HG03439 (cell line): ENCODE measurements around the gene ATP6AP2.

Experiments
- ATAC-seq: cut with Tn5 transposase; IDR thresholded peaks from one replicate; pipeline ENCODE4 v1.9.1; 2021; ENCODE audit warnings: mild to moderate bottlenecking, moderate library complexity; ENCODE audit not compliant: unreplicated experiment

Gene ATP6AP2

DNA sequence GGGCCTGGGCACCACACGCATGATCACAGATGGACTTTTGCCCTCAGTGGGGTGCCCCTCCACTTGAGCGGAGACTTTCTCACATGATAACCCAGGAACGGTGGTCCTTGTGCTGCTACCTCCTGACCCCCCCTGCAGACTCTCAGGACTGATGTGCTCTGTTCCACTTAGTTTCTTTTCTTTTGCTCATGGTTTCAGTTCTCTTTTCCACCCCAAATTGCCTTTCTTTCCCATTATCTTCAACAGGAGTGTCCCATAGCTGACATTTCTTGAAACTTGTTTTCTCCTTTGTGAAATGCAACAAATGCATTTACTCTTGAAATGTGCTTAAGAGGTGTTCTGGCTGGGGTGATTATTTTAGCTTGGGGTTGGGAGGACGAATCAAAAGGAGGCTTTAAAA lies 51.4 kb downstream of the ATP6AP2 start:
- ATAC-seq: no peak

DNA sequence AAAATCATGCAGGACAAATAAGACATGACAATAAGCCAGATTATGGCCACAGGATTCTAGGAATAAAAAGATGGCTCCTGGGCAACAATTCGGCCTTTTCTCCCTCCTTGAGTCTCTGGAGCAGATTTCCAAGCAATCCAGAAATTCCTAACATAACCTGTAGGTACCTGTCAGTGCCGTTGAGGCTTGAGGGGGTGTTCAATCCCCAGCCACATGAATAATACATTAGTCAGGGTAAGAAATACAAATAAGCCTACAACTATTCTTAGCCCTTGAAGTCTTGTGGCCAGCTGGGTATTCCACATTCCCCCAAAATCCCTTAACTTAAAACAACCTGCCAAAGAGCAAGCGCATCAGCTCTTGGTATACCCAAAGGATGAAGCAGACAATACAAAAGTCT lies 56.9 kb downstream of the ATP6AP2 start:
- ATAC-seq: no peak

DNA sequence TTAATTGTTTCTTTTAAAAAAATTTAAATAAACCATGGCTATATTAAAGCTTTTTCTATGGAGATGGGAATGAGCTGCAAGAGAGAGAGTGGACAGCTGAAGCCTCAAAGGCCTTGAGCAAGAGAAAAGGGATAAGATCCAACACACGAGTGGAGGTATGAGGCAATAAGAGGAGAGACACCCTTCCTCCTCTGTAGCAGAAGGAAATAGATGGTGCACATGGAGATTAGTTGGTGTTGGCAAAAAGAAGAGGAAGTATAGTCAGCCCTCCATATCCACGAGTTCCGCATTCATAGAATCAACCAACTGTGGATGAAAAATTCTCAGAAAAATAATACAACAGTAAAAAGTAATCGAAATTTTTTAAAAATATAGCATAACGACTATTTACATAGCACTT lies 63.4 kb downstream of the ATP6AP2 start:
- ATAC-seq: no peak

DNA sequence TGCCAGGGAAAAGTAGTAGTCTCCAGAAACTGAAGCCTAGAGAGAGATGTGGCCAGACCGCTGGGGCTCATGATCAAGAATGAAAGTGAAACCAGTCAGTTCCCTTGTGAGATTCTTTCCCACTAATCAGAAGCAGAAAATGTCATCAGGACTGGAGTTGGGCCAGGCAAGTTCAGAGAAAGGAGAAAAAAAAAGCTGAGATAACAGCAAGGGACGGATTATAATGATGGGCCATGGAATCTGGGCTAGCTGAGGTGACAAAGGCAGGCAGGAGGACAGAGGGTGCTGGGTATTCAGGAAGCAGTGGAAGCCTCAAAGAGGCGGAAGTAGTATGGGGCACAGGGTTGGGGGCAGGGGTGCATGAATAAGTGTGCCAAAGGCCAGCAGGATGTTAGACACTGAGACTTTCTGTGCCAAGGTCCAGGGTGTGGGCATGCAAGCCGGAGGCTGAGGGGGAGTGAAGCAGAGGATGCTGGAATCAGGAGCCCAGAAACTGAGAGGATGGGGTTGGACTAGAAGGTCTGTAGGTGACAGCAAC lies 64.1 kb downstream of the ATP6AP2 start:
- ATAC-seq: no peak

DNA sequence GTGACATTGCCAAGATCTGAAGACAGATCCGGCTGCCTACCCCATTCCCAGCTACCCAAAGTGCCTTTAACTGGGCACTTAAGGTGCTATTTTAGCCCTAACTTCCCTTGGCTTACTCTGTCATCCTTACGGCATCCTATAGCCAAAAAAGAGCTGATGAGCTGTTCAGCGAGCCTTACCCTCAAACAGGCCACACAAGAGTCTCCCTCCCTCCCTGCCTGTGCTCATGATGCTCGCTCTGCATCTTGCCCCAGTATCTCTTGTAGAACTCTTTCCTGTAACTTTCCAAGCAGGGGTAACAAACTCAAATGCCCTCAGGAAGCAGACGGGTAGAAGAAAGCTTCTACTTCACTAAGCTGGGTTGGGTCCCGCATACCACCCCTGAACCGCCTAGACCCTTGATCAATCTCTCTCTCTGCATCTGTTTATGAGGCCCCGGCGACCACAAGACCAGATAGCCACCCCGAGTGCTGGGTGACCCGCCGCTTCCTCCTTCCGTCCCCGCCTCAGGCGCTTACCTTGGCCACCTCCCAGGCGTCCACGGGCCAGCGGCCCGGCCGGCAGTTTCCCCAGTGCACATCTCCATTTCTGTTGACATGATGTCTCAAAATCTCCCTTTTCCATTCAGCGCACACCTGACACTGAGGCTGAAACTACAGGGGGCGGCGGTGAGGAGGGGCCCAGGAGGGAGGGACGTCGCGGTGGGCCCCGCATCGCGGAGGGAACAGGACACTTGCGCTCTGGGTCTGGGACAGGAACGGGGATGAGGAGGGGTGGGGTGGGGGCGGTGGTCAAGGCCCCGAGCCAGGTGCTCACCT lies 65.9 kb downstream of the ATP6AP2 start:
- ATAC-seq: peak; percentile 31

DNA sequence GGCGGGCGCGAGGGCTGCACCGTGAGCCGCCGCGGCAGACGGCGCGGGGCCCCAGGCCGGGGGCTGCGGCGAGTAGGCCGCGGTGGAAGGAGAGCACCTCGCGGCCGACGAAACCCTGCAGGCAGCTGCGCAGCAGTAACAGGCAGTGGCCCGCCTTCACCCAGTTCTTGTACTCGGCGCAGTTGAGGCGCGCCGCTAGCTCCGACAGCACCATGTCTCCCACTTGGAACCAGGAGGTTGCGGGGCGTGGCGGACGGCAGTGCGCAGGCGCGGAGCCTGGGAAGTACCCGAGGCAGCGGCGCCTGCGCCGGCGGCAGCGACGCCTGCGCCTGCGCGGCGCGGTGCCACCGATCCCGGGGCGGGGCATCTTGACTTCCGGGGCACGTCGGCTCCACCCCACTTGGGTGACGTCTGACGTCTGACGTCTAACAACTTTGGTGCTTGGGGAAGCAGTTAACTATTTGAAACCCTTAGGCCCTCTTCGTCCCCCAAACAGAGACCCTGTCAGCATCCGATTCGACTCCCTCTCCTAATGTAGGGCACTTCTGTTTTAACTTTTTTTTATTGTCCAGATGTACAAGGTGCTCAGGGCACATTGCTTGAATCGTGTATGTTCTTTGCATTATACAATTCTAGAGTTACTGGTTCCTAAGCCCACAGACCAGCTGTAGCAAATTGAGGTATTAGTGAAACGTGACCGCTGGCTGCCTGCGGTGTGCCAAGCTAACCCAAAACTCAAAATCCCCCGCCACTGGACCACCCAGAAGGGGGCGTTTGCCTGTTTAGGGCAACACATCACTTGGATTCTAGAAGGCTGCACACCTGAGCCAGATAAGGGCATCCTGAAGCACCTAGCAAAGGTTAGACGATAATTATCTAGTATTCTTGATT lies 66.8 kb downstream of the ATP6AP2 start, which contains the start of gene CXorf38:
TSS of gene CXorf38 (minus strand) at position 255 of the 891 bp plus-strand sequence. CDS start at position 214, 41 bp downstream.
- peak; percentile 69 for ATAC-seq

DNA sequence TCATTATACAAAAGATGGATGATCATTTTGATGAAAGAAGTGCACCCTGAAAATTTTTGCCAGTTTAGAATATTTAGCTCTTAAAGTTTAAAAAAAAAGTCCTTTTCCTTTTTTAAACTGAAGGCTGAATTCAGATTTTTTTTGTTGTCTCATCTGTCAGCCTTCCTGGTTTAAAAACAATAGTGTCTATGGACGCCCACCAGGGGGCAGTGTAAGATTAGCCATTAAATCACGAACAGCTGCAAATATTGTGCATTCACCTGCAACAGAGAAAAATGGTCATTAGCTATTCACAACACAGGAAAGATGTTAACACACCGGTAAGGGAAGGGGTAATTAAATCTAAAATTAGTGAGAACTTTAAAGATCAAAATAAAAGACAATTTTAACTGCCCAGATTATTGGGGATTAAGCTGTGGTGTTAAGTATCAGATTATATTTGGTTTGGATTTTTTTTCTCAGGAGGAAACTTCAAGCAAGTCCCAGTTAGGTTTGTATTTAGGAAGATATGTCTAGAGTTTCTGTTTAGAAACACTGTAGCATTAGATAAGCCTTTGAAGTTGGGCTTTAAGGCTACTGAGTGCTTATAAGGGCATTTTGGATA lies 71.0 kb downstream of the ATP6AP2 start:
- ATAC-seq: no peak

DNA sequence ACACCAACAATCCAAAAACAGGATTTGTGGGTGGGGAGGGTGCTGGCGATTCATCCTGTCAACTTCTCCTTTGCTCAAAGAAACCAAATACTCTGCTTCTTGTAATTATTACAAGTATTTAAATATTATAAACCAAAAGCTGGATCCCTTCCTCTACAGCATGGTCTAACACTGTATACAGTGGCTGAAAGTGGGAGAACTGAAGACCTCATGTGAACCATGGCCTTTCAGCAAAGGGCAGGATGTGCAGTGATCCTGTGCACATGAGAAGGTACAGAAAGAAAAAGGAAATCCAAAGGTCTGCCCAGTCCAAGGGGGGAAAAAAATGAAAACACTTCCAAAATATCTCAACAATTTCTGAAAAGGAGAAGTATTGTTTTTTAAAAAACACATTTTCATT lies 71.9 kb downstream of the ATP6AP2 start:
- ATAC-seq: no peak

DNA sequence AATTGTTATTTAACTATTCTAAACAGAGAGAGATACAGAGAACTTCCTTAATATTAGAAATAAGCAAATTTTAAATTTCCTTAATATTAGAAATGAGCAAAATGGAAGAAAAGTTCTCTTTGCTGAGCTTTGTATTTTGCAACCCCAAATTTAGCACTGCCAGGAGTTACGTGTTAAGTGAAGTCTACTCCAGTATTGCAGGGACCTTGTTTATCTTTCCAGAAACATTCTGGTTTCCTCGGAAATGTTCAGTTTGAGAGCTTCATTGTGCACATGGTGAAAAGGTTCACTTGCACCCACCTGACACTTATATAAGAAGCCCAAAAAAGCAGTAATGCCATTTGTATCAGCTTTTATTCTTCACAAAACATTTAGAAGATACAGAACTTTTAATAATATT lies 72.8 kb downstream of the ATP6AP2 start:
- no peak for ATAC-seq
